ENCODE measurements around the gene RAD51AP2.
A peak's percentile ranks its signal among the peaks of the same experiment; 100 is the strongest.

The RAD51AP2 gene

DNA sequence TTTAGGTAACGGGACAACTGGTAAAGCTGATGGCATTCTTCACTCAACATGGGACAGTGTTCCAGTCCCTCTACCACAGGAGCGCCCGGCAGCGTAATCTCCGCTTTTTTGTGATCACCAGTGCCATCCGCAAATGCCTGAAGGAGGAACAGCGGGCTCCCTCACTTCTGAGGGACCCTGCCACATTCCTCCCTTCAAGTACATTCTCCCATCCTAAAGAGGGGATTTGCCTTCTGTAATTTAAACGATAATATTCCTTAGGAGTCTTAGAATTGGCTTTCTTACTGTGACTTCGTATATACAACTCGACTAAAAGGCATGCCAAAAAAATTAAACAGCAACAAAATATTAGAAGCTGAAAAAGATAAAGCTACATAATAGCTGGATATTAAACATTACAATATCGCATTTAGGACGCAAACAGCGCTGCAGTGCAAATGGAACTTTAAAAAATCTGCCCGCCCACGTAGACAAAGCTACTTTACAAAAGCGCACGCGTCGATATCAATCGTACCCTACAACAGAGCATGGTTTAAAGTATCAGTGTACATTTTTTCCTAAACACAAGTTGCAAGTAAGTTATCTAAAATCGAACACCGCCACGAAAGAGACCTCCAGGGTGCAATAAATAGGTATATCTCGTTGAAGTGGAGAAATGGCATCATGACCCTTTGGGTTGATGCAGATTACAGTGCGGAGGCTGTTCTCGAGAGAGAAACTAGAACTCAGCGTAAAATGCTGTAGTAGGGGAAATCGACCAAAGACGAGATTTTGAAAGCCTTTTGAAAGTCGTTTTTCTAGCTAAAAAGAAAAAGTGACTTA, 20.0 kb upstream of the RAD51AP2 start:
- no peak overlapping the region for H3K4me2 ChIP-seq
- H3K4me3 ChIP-seq, result no peak overlapping the region
- H3K9me3 ChIP-seq, result peaks cover 23% of the 10 kb centered on the region
- no peaks in the 10 kb centered on the region for H4K20me1 ChIP-seq
- H3K4me1 ChIP-seq, result no peaks in the 10 kb centered on the region
- H3K9ac ChIP-seq, result no peak overlapping the region
- TF ChIP-seq Cebpa-rat (IDR thresholded peaks at IDR 0.05), result no peak
- H3K27ac ChIP-seq, result no peak overlapping the region
- no peaks in the 10 kb centered on the region for H3K27me3 ChIP-seq
- H3K36me3 ChIP-seq, result no peaks in the 10 kb centered on the region

DNA sequence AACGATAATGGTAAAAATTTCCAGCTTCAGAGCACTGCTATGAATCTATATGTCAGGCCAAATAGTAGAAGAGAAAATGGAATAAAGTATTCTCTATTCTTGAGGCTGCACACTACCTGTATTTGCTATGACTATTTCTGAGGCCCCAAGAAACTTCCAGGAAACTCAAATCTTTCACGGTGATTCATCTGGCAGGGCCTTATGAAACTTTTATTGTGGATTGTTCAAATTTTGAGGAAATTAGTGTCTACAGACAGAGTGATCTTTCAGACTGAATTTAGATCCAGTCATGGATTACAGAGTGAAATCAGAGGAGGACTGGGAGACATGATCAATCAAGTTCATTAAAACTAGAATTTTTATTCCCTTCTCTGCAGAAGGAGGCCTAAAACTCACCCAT, 18.2 kb upstream of the RAD51AP2 start:
- H3K4me1 ChIP-seq, result no peaks in the 10 kb centered on the region
- peaks cover 23% of the 10 kb centered on the region for H3K9me3 ChIP-seq
- no peak overlapping the region for H3K4me2 ChIP-seq
- H3K27ac ChIP-seq, result no peak overlapping the region
- no peaks in the 10 kb centered on the region for H3K36me3 ChIP-seq
- H4K20me1 ChIP-seq, result no peaks in the 10 kb centered on the region
- H3K9ac ChIP-seq, result no peak overlapping the region
- no peak overlapping the region for H3K4me3 ChIP-seq
- no peak for TF ChIP-seq Cebpa-rat (IDR thresholded peaks at IDR 0.05)
- H3K27me3 ChIP-seq, result no peaks in the 10 kb centered on the region

GRCh38 chr2:17533546-17533945, 15.3 kb upstream of the RAD51AP2 start:
- H3K9me3 ChIP-seq, result peaks cover 2% of the 10 kb centered on the region
- no peak overlapping the region for H3K9ac ChIP-seq
- no peaks in the 10 kb centered on the region for H3K4me1 ChIP-seq
- H3K4me2 ChIP-seq, result no peak overlapping the region
- TF ChIP-seq Cebpa-rat (IDR thresholded peaks at IDR 0.05), result no peak
- H3K27ac ChIP-seq, result no peak overlapping the region
- H4K20me1 ChIP-seq, result no peaks in the 10 kb centered on the region
- no peaks in the 10 kb centered on the region for H3K27me3 ChIP-seq
- no peaks in the 10 kb centered on the region for H3K36me3 ChIP-seq
- H3K4me3 ChIP-seq, result no peak overlapping the region

DNA sequence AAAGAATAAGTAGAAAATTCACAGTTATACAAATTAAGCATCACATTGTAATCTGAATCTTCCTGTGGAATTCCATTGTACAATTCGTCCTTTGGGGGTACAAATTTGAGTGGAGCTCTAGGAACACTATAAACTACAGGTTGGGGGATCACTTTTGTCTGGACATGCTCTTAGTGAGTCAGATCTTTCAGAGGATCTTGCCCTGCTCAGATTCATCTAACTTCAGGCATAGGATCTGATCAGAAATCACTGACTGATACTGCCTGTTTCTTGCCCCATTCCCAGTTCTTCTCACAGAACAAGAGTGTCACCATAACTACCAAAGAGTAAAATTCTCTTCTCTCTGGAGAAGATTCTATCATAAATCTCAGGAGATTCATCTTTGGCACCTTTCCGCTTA, 11.5 kb upstream of the RAD51AP2 start:
- Histone ChIP-seq H3K9ac (no peak overlapping the region), H3K4me2 (no peak overlapping the region), H3K27ac (no peak overlapping the region), H3K4me1 (no peaks in the 10 kb centered on the region), H3K36me3 (no peaks in the 10 kb centered on the region), H4K20me1 (no peaks in the 10 kb centered on the region), H3K27me3 (no peaks in the 10 kb centered on the region), H3K9me3 (no peaks in the 10 kb centered on the region), H3K4me3 (no peak overlapping the region)
- no peak for TF ChIP-seq Cebpa-rat (IDR thresholded peaks at IDR 0.05)

- H3K4me3 ChIP-seq, result no peak overlapping the region
- H3K36me3 ChIP-seq, result no peaks in the 10 kb centered on the region
- no peaks in the 10 kb centered on the region for H3K27me3 ChIP-seq
Observed at GRCh38 chr2:17522303-17522702, 4.1 kb upstream of the RAD51AP2 start.

GRCh38 chr2:17521621-17522020, 3.4 kb upstream of the RAD51AP2 start:
- H3K9ac ChIP-seq, result no peak overlapping the region
- H3K4me1 ChIP-seq, result peaks cover 6% of the 10 kb centered on the region
- H4K20me1 ChIP-seq, result no peaks in the 10 kb centered on the region
- no peak overlapping the region for H3K4me3 ChIP-seq
- no peak overlapping the region for H3K4me2 ChIP-seq
- H3K27ac ChIP-seq, result no peak overlapping the region
- H3K9me3 ChIP-seq, result no peaks in the 10 kb centered on the region
- no peaks in the 10 kb centered on the region for H3K27me3 ChIP-seq
- no peak for TF ChIP-seq Cebpa-rat (IDR thresholded peaks at IDR 0.05)
- H3K36me3 ChIP-seq, result no peaks in the 10 kb centered on the region

More at GRCh38 chr2:17522303-17522702, 4.1 kb upstream of the RAD51AP2 start:
- Histone ChIP-seq H4K20me1 (no peaks in the 10 kb centered on the region), H3K9me3 (no peaks in the 10 kb centered on the region), H3K27ac (no peak overlapping the region), H3K4me1 (peaks cover 6% of the 10 kb centered on the region), H3K9ac (no peak overlapping the region), H3K4me2 (no peak overlapping the region)
- no peak for TF ChIP-seq Cebpa-rat (IDR thresholded peaks at IDR 0.05)

DNA sequence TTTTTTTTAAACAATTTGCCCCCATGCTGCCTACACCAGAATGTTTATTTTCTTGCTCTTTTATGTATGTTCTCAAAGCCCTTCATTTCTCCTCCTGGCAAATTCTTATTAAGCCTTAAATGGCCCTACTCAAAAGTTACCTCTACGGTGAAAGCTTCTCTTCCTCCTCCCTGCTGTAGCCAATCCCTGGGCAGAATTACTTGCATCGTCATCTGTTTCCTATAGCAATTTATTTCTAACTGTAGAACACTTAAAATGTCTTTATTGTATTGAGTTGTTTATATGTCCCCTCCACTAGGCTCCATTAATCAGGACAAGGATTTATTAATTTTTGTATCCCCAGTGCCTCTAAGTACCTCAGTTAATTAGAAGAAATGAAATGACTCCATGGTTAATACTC, 2.5 kb upstream of the RAD51AP2 start:
- H3K4me1 ChIP-seq, result peaks cover 6% of the 10 kb centered on the region
- H3K4me2 ChIP-seq, result no peak overlapping the region
- H3K27ac ChIP-seq, result no peak overlapping the region
- H3K36me3 ChIP-seq, result no peaks in the 10 kb centered on the region
- H3K9ac ChIP-seq, result no peak overlapping the region
- no peaks in the 10 kb centered on the region for H3K9me3 ChIP-seq
- H4K20me1 ChIP-seq, result no peaks in the 10 kb centered on the region
- no peak for TF ChIP-seq Cebpa-rat (IDR thresholded peaks at IDR 0.05)
- no peaks in the 10 kb centered on the region for H3K27me3 ChIP-seq
- no peak overlapping the region for H3K4me3 ChIP-seq

DNA sequence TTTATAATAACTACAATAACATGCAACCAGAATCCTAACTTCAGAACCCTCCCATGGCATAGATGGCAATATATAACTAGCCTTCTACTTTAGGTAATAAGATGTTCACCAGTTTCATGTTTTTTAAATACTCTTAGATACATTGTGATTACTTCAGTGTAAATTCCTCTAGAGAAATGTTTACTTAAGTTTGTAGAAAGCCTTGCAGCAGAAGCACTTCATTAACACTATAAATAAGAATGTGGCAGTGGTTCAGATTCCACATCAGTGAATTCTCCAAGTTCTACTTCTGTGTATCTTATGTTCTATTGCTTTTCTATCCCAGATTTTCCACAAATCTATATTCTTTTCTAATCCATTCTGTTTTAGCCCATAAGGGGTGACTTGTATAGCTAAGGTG, 1.2 kb upstream of the RAD51AP2 start:
- TF ChIP-seq Cebpa-rat (IDR thresholded peaks at IDR 0.05), result no peak
- no peak overlapping the region for H3K9ac ChIP-seq
- no peaks in the 10 kb centered on the region for H3K27me3 ChIP-seq

DNA sequence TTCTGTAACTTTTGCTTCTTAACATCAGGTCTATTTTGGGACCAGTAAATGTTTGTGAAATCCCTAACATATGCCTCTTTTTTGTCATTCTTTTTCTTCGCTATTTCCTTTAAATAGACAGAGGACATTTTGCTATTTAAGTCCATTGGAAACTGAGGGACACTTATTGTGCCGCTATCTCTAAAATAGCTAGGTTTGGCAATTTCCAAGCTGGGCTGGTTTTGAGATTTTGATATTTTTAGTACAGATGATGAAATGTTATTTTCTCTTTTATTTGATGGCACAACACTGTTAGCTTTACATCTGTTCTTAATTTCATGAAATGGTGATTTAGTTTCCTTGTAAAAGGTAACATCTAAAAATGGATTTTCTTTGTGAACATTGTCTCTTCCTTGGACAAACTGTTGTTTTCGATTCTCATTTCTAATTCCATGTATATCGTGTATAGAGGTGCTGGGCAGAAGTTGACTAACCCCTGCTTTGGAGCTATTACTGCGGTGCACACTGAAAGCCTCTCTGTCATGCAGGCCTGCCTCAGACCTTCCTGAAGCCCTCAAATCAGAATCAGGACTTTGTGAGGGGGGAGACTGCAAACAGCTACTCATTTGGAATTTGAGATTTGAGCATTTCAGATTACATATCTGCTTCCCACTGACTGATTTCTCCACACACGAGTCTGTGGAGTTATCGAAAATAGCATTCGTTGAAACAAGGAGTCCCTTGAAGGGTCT, 594 bp downstream of the RAD51AP2 start:
- Histone ChIP-seq H3K9me3 (no peaks in the 10 kb centered on the region), H4K20me1 (no peaks in the 10 kb centered on the region), H3K27ac (peak overlapping the region; percentile 40; the same call in 1 of the 2 replicates), H3K4me2 (peak overlapping the region; percentile 78), H3K4me1 (peaks cover 6% of the 10 kb centered on the region), H3K27me3 (no peaks in the 10 kb centered on the region), H3K36me3 (no peaks in the 10 kb centered on the region), H3K4me3 (peak overlapping the region; percentile 64), H3K9ac (peak overlapping the region; percentile 77)
- TF ChIP-seq Cebpa-rat (IDR thresholded peaks at IDR 0.05), result no peak

More for the DNA sequence above, 1.2 kb upstream of the RAD51AP2 start:
- Histone ChIP-seq H3K36me3 (no peaks in the 10 kb centered on the region), H4K20me1 (no peaks in the 10 kb centered on the region), H3K9me3 (no peaks in the 10 kb centered on the region), H3K4me1 (peaks cover 6% of the 10 kb centered on the region), H3K4me3 (no peak overlapping the region), H3K4me2 (no peak overlapping the region), H3K27ac (no peak overlapping the region)

DNA sequence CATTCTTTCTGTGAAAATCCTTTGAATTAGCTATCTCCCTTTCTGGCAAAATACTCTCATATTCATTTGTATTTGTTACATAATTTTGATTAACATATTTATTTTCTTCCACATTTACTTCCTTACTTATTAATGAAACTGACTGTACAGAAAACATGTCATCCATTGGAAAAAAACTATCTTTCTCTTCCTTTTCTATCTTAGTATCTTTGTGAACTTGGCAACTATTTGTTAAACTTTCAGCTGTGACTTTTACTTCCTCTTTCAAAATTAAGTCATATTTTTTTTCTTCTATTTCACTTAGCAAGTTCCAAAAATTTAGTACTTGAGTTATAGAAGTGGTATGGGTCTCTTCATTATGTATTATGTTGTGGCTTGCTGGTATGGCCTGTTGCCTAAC, 2.6 kb downstream of the RAD51AP2 start:
- Histone ChIP-seq H3K27ac (no peak overlapping the region), H3K36me3 (no peaks in the 10 kb centered on the region), H3K4me2 (no peak overlapping the region), H4K20me1 (no peaks in the 10 kb centered on the region), H3K9ac (no peak overlapping the region), H3K9me3 (no peaks in the 10 kb centered on the region), H3K4me3 (no peak overlapping the region), H3K4me1 (peaks cover 6% of the 10 kb centered on the region), H3K27me3 (no peaks in the 10 kb centered on the region)
- no peak for TF ChIP-seq Cebpa-rat (IDR thresholded peaks at IDR 0.05)

Data from BLaER1 (cell line).